GM19193 (cell line): ENCODE data around the gene LONP1.

Experiments
- POLR2A ChIP-seq: IDR thresholded peaks from 4 replicates; pipeline ENCODE4 v1.6.1; 2011; ENCODE audit not compliant: insufficient read depth, insufficient read length; ENCODE audit errors: extremely low read depth

LONP1 gene

GRCh38 chr19:5651361-5651760 is 68.6 kb downstream of the LONP1 start:
- no peak for TF ChIP-seq POLR2A

- no peak for TF ChIP-seq POLR2A
These were observed 71.5 kb downstream of the LONP1 start for GRCh38 chr19:5648464-5648863.

GRCh38 chr19:5646703-5647102 is 73.2 kb downstream of the LONP1 start:
- TF ChIP-seq POLR2A = no peak

DNA sequence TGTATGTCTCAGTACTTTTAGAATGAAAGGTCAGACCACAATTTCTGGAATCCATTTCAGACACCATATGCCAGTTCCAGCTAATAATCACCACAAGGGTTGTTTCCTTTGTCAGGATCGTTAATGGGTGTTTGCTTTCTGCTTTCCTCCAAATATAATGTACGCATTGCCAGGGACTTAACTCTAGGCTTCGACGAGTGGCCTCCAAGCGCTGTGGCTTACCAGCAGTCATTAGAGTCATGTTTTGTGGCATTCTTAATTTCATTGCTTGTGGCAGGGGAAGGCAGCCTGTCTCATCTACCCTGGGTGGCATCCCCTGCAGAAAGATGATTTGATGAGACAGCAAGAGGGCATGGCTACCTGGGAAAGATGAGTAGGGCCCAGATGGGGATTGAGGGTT is 74.5 kb downstream of the LONP1 start:
- no peak for TF ChIP-seq POLR2A

GRCh38 chr19:5644037-5644436 is 75.9 kb downstream of the LONP1 start:
- TF ChIP-seq POLR2A = no peak

DNA sequence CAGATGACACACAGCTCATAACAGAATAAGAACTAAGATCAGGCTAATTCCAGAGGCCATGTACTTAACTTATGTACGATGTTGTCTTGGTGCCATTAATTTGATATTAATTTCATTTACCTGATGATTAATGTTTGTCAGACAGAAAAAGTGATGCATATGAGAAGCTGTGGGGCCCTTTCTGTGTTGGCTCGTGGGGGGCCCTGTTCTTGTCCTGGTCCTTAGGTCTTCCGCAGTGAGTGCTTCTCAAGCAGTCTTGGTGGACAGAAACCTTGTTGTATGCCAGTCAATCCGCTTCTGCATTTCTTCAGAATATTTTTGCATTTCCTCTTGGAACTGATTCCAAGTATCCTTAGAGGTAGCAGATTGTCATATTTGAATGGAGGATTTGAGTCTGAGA is 76.9 kb downstream of the LONP1 start:
- TF ChIP-seq POLR2A = no peak

DNA sequence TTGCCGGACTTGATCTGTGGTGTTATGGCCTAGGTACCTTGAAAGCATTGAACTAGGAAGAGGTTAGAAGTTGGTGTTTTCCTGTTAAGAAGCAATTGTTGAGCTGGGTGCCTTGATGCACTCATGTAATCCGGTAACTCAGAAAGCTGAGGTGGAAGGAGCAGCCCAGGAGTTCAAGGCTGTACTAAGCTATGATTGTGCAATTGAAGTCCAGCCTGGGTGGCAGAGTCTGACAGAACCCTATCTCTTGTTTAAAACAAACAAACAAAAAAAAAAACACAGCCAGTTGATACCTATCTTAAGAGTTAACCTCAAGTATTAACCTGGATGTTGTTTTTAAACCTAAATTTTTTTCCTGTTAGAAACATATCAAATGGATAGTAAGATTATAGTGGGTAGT is 77.7 kb downstream of the LONP1 start:
- no peak for TF ChIP-seq POLR2A
